CD4-positive, alpha-beta memory T cell (primary cell): ENCODE results near the gene ATP11A. TPM values are rescaled to one million over a fixed set of nuclear protein-coding genes. Genes with fewer than 3 reads are reported as not detected.
"Not testable (repeated sequence)": the region's sequence is repeated elsewhere in the genome, so short reads cannot be mapped to it uniquely, and the experiment has no call there.

Experiments
- CTCF ChIA-PET: fragments of 350-600 bp; sonication (Branson Sonifier 250); formaldehyde crosslinking; loops from one replicate; lab custom pipeline; 2021; ENCODE audit warnings: inconsistent platforms; ENCODE audit not compliant: partially characterized antibody; lab: Charles Lee
- POLR2A ChIA-PET: fragments of 350-600 bp; sonication (Branson Sonifier 250); formaldehyde crosslinking; loops from one replicate; lab custom pipeline; 2021; ENCODE audit not compliant: partially characterized antibody; lab: Charles Lee
- DNase-seq, 5 donors: peaks; one replicate each; pipeline versions ENCODE4 v3.0.0 to v3.0.0-alpha.2; 2020 to 2022; ENCODE audit warnings: mixed read lengths in 1 of 5
- H3K27ac ChIP-seq: one replicate; pipeline ENCODE4 v1.7.0; 2013; ENCODE audit warnings: low read depth, low read length
- H3K27me3 ChIP-seq: 2 replicates; pipeline ENCODE4 v1.7.0; 2013; ENCODE audit warnings: mild to moderate bottlenecking, low read length, moderate library complexity; ENCODE audit not compliant: insufficient read depth
- H3K36me3 ChIP-seq: 2 replicates; pipeline ENCODE4 v1.7.0; 2013; ENCODE audit warnings: mild to moderate bottlenecking, low read length, moderate library complexity; ENCODE audit not compliant: insufficient read depth
- H3K4me1 ChIP-seq: 2 replicates; pipeline ENCODE4 v1.7.0; 2013; ENCODE audit warnings: mild to moderate bottlenecking, low read length, moderate library complexity; ENCODE audit not compliant: insufficient read depth
- H3K4me3 ChIP-seq, 2 donors: one replicate each; pipeline ENCODE4 v1.7.0; 2013; ENCODE audit warnings: low read length in 2 of 2, mild to moderate bottlenecking in 1 of 2
- H3K9me3 ChIP-seq, 2 donors: one replicate each; pipeline ENCODE4 v1.7.0; 2013; ENCODE audit warnings: low read length in 2 of 2, control low read depth in 1 of 2; ENCODE audit not compliant: control insufficient read depth in 1 of 2
- H3K27ac Mint-ChIP-seq, 7 donors: one replicate each; pipeline ENCODE4 v1.8.0; 2020 to 2021; ENCODE audit warnings: mixed read lengths in 7 of 7, mild to moderate bottlenecking in 6 of 7, inconsistent platforms in 3 of 7, moderate library complexity in 3 of 7
- H3K27me3 Mint-ChIP-seq, 2 donors: one replicate each; pipeline ENCODE4 v1.8.0; 2020 to 2021; ENCODE audit warnings: mixed read lengths in 2 of 2
- H3K36me3 Mint-ChIP-seq, 2 donors: one replicate each; pipeline ENCODE4 v1.8.0; 2020 to 2021; ENCODE audit warnings: mixed read lengths in 2 of 2, inconsistent platforms in 1 of 2, mild to moderate bottlenecking in 1 of 2
- H3K4me1 Mint-ChIP-seq, 4 donors: one replicate each; pipeline ENCODE4 v1.8.0; 2020 to 2021; ENCODE audit warnings: mixed read lengths in 4 of 4, mild to moderate bottlenecking in 1 of 4
- H3K4me3 Mint-ChIP-seq, 8 donors: one replicate each; pipeline ENCODE4 v1.8.0; 2020 to 2021; ENCODE audit warnings: mixed read lengths in 8 of 8, mild to moderate bottlenecking in 7 of 8, moderate library complexity in 6 of 8, inconsistent platforms in 3 of 8
- H3K9me3 Mint-ChIP-seq, 8 donors: one replicate each; pipeline ENCODE4 v1.8.0; 2020 to 2021; ENCODE audit warnings: mixed read lengths in 8 of 8, mild to moderate bottlenecking in 5 of 8, inconsistent platforms in 3 of 8, moderate library complexity in 1 of 8
- intact Hi-C: fragments of 100-400 bp; cut with micrococcal nuclease; formaldehyde crosslinking; loops from one replicate; pipeline ENCODE4 v1.15.1; 2023
- polyA plus RNA-seq, 2 donors: library from polyadenylated mRNA; unstranded; fragments of 300-500 nt; fragmentation: Illumina TruSeq; gene quantifications; one replicate each; pipeline ENCODE4 v1.2.3, GENCODE V29; 2021
- total RNA-seq, 2 experiments: library from RNA; stranded (reverse); gene quantifications; one replicate each; pipeline ENCODE4 v1.2.3, GENCODE V29; 2021

Gene ATP11A
- total and polyA plus RNA-seq, 4 experiments from 2014 or later: 1.1 to 50.5 (median 30.7) TPM

DNA sequence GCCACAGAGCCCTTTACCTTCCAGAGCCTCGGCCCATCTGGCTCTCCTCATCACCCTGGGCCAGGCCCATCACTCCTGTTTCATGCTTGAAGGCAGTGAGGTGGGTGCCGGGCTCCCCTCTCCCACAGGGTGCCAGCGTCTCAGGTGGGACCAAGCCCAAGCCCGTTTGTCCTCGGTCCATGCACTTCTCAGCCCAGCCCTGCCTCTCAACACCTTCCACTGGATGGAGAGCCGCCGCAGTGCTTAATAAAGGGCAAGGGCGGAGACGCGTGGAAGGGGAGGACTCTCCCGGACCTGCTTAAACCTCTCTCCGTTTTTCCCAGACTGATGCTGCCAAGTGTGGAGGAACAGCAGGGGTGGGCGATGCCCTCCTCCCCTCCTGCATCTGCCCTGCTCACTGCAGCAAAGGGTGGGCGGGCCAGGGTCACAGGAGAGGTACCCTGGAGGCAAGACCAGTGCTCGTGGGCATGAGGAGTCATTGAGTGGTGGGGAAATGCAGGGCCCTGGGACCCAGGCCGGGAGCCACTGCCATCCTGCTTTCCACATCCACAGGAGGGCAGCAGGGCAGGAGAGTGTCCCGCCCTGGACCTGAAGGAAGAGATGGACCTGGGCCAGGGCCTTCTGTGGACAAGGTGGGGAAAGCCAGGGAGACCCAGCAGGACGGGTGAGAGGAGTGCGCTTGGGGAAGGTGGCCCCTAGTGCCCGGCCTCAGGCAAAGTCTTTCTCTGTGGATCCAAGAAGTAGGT, 9.7 kb upstream of the ATP11A start:
- ChIA-PET CTCF (no interaction called here), POLR2A (no interaction called here)
- Mint-ChIP-seq H3K4me1 (peaks cover 0 to under 1% (median 0%) of the 10 kb centered on the region in 4 donors), H3K9me3 (no peaks in the 10 kb centered on the region), H3K27ac (no peak overlapping the region), H3K4me3 (no peak overlapping the region), H3K36me3 (no peaks in the 10 kb centered on the region), H3K27me3 (no peaks in the 10 kb centered on the region)
- Histone ChIP-seq H3K9me3 (no peaks in the 10 kb centered on the region), H3K27me3 (no peaks in the 10 kb centered on the region), H3K4me1 (peaks cover 1% of the 10 kb centered on the region), H3K4me3 (no peak overlapping the region), H3K27ac (no peak overlapping the region), H3K36me3 (no peaks in the 10 kb centered on the region)
- intact Hi-C loops: no loop called here
- DNase-seq: no peak

DNA sequence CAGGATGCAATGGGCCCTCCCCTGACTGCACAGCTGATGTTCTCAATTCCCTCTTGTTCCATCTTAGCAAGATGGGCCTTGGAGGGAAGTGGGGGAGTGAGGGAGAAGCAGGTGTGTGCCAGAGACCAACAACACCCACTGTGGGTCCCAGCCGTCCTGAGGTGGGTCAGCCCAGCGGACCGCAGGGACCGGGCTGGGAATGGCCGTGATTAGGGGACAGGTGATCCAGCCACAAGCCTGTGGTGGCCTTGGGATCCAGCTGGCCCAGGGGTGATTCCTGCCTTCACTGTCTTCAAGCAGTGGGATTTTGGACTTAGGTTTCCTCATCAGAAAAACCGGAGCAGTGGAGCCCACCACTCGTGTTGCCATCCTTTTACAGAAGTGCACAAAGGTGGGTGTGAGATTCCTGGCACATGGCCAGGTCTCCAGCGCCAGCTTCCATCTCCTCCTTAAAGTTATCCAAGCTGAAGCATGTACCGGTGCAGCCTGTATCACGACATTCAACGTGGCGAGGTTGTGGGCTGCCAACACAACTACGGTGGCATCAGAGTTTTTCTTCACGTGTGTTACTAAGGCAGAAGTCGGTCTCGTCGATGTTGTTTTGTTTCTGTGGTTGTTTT, 9.0 kb upstream of the ATP11A start:
- POLR2A ChIA-PET: no interaction called here
- intact Hi-C loops: no loop called here
- H3K27ac Mint-ChIP-seq: peak overlapping the region in 2 of 7 donors; percentile 11 to 43
- Histone ChIP-seq H3K36me3 (no peaks in the 10 kb centered on the region), H3K27me3 (no peaks in the 10 kb centered on the region), H3K4me1 (no peaks in the 10 kb centered on the region), H3K27ac (no peak overlapping the region), H3K9me3 (no peaks in the 10 kb centered on the region), H3K4me3 (no peak overlapping the region)
- CTCF ChIA-PET: no interaction called here
- H3K27me3 Mint-ChIP-seq: no peaks in the 10 kb centered on the region
- no peak overlapping the region for H3K4me3 Mint-ChIP-seq
- no peaks in the 10 kb centered on the region for H3K9me3 Mint-ChIP-seq
- DNase-seq: no peak
- peaks cover 0 to 2% (median under 1%) of the 10 kb centered on the region in 4 donors for H3K4me1 Mint-ChIP-seq
- no peaks in the 10 kb centered on the region for H3K36me3 Mint-ChIP-seq

DNA sequence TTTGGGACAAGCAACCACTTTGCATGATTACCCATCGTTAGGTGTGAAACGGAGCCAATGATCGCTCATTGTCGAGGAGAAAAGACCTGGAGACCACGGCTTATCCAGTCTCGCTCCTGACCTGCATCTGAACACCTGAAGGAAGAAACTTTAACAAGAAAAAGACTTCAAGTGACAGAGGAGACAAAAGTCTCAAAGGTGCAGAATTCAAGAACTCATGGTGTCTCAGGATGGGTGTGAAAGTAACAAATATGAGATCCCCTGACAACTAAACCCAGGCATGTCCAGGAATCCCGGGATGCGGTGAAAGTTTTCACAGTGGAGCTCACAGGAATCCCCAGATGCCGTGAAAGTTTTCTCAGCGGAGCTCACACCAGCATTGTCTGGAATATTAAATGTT, 6.3 kb upstream of the ATP11A start:
- H3K4me3 Mint-ChIP-seq: no peak overlapping the region
- Histone ChIP-seq H3K27me3 (no peaks in the 10 kb centered on the region), H3K36me3 (no peaks in the 10 kb centered on the region), H3K27ac (no peak overlapping the region), H3K4me3 (no peak overlapping the region), H3K9me3 (no peaks in the 10 kb centered on the region), H3K4me1 (peaks cover 7% of the 10 kb centered on the region)
- H3K36me3 Mint-ChIP-seq: peaks cover 0 to 3% of the 10 kb centered on the region in 2 donors
- CTCF ChIA-PET: no interaction called here
- no peaks in the 10 kb centered on the region for H3K9me3 Mint-ChIP-seq
- POLR2A ChIA-PET: no interaction called here
- peaks cover 8 to 15% (median 10%) of the 10 kb centered on the region in 4 donors for H3K4me1 Mint-ChIP-seq
- intact Hi-C loops: no loop called here
- no peak overlapping the region for H3K27ac Mint-ChIP-seq
- no peak for DNase-seq
- no peaks in the 10 kb centered on the region for H3K27me3 Mint-ChIP-seq

DNA sequence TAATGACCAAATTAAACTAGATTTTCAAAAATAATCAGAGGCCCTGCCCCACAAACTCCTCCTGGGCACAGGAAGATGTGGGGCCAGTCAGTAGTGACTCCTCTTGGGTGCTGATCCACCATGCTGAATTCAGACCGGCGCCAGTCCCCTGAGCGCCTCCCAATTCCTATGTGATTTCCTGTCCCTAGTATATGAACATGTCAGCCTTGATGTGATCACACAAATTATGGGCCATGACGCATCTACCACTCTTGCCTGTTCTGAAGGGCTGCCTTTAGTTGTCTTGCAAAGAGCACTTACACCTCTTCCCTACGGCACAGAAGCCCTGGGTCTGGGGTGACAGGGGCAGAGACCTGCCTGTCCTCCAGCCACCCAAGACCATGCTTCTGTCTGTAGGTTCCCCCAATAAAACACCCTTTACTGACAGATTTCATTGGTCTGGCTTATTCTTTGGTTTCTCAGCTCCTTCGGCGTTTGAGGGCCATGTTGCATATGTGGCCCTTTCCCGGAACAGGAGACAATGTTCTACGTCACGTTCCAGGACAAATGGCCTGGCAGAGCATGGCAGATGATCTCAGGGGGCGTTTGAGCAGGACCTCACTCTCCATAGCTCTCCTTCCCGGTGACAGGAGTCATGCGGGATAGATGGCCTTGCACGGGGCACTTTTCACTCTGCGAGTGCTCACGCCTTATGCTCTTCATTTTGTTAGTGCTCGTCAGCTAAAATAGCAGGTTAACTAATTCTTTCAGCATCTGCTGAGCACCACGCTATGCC, 5.6 kb upstream of the ATP11A start:
- Histone ChIP-seq H3K27ac (no peak overlapping the region), H3K4me3 (no peak overlapping the region), H3K4me1 (peaks cover 14% of the 10 kb centered on the region), H3K27me3 (no peaks in the 10 kb centered on the region), H3K36me3 (no peaks in the 10 kb centered on the region), H3K9me3 (no peaks in the 10 kb centered on the region)
- H3K4me3 Mint-ChIP-seq: no peak overlapping the region
- ChIA-PET POLR2A (no interaction called here), CTCF (no interaction called here)
- peaks cover 0 to 8% of the 10 kb centered on the region in 2 donors for H3K36me3 Mint-ChIP-seq
- peaks cover 14 to 22% (median 16%) of the 10 kb centered on the region in 4 donors for H3K4me1 Mint-ChIP-seq
- H3K27me3 Mint-ChIP-seq: no peaks in the 10 kb centered on the region
- no peak overlapping the region for H3K27ac Mint-ChIP-seq
- no peaks in the 10 kb centered on the region for H3K9me3 Mint-ChIP-seq
- DNase-seq: no peak
- intact Hi-C loops: no loop called here

DNA sequence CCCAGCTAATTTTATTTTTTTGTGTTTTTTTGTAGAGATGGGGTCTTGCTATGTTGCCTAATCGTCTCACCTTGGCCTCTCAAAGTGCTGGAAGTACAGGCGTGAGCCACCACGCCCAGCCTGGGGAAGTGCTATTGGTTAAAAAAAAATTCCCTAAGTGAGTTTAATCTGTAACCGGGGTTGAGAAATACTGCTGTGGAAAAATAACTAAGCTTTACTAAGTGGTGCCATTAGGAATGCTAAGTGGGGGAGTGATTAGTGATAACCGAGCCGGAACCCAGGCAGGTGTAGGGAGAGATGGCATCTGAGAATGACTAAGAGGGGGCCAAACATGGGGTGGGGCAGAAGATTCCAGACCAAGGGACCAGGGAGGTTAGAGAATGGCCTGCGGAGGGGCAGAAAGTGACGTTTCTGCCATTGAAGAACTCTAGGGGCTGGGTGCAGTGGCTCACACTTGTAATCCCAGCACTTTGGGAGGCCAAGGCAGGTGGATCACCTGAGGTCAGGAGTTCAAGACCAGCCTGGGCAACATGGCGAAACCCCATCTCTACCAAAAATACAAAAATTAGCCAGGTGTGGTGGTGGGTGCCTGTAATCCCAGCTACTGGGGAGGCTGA, 4.5 kb upstream of the ATP11A start:
- CTCF ChIA-PET, H3K27ac Mint-ChIP-seq, H3K36me3 Mint-ChIP-seq, H3K27ac ChIP-seq, H3K4me3 ChIP-seq, H3K4me3 Mint-ChIP-seq, H3K27me3 Mint-ChIP-seq, H3K9me3 ChIP-seq, H3K9me3 Mint-ChIP-seq, DNase-seq, H3K27me3 ChIP-seq, H3K36me3 ChIP-seq, POLR2A ChIA-PET: not testable (repeated sequence)
- intact Hi-C loops: loop anchor here (5.0 kb wide), 1 partner anchor 98 kb away; the partner anchor contains the start of gene TUBGCP3
- H3K4me1 ChIP-seq: peaks cover 15% of the 10 kb centered on the region
- H3K4me1 Mint-ChIP-seq: peaks cover 14 to 25% (median 16%) of the 10 kb centered on the region in 4 donors

DNA sequence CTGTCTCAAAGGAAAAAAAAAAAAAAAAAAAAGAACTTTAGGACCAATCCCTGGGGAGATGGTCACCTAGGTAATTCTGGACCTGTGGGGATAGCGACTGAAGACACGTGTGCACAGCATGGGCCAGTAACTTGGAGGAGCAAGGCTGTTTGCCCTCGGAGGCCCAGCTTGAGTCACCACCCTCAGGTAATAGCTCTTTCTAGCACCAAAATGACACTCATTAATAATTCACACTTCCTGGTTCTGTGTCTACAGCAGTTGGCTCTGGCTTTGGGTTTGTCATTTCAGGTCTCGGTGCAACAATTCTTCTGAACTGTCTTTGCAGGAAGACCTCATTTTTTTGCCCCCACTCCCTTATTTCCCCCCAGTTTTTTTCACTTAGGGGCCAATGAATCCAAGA, 3.9 kb upstream of the ATP11A start:
- Histone ChIP-seq H3K4me1 (peaks cover 15% of the 10 kb centered on the region), H3K27ac (no peak overlapping the region), H3K36me3 (no peaks in the 10 kb centered on the region), H3K9me3 (no peaks in the 10 kb centered on the region), H3K4me3 (no peak overlapping the region), H3K27me3 (no peaks in the 10 kb centered on the region)
- peaks cover 15 to 28% (median 18%) of the 10 kb centered on the region in 4 donors for H3K4me1 Mint-ChIP-seq
- ChIA-PET POLR2A (no interaction called here), CTCF (no interaction called here)
- intact Hi-C loops: loop anchor here (5.0 kb wide), 1 partner anchor 99 kb away; the partner anchor contains the start of gene TUBGCP3
- DNase-seq: no peak
- H3K9me3 Mint-ChIP-seq: no peaks in the 10 kb centered on the region
- H3K4me3 Mint-ChIP-seq: no peak overlapping the region
- H3K27me3 Mint-ChIP-seq: no peaks in the 10 kb centered on the region
- H3K36me3 Mint-ChIP-seq: peaks cover 0 to 8% of the 10 kb centered on the region in 2 donors
- no peak overlapping the region for H3K27ac Mint-ChIP-seq

DNA sequence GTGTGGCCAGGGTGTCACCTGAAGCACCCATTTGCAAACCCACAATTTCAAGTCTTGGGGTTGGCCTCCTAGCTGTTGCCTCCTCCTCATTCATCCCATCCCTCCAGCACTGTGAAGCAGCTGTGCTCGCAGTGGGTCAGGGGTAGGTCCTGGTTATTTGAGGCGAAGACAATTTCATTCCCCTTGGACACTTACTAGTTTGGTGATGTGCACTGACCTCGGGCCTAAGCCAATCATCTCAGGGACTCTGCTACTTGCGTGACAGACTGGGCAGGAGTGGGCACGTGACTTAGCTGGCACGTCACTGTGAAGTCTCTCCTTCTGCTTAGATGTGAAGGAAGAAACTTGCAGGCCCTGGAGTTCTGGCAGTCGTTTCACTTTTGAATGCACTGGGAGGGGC, 3.5 kb upstream of the ATP11A start:
- no peak for DNase-seq
- no peaks in the 10 kb centered on the region for H3K9me3 ChIP-seq
- intact Hi-C loops: loop anchor here (5.0 kb wide), 1 partner anchor 99 kb away; the partner anchor contains the start of gene TUBGCP3
- no peaks in the 10 kb centered on the region for H3K27me3 ChIP-seq
- peaks cover 16 to 33% (median 21%) of the 10 kb centered on the region in 4 donors for H3K4me1 Mint-ChIP-seq
- H3K4me3 ChIP-seq: no peak overlapping the region
- peaks cover 0 to 9% of the 10 kb centered on the region in 2 donors for H3K36me3 Mint-ChIP-seq
- H3K27me3 Mint-ChIP-seq: no peaks in the 10 kb centered on the region
- ChIA-PET CTCF (interaction anchor here (1.7 kb wide), 1 partner anchor 46 kb away, joined by 5 read pairs; no protein-coding TSS in a partner anchor), POLR2A (no interaction called here)
- peak overlapping the region in 1 of 7 donors; percentile 95 for H3K27ac Mint-ChIP-seq
- H3K36me3 ChIP-seq: no peaks in the 10 kb centered on the region
- H3K4me1 ChIP-seq: peaks cover 16% of the 10 kb centered on the region
- no peak overlapping the region for H3K27ac ChIP-seq
- H3K4me3 Mint-ChIP-seq: no peak overlapping the region
- no peaks in the 10 kb centered on the region for H3K9me3 Mint-ChIP-seq
